ENCODE measurements around the gene ATP4B.
"Not testable (repeated sequence)": the region's sequence is repeated elsewhere in the genome, so short reads cannot be mapped to it uniquely, and the experiment has no call there.

The ATP4B gene

GRCh38 chr13:113639616-113640262 lies 18.3 kb downstream of the ATP4B start:
- no peak for DNase-seq

- DNase-seq: no peak
Observed at GRCh38 chr13:113638806-113639205, 19.2 kb downstream of the ATP4B start.

- DNase-seq: no peak
Observed at GRCh38 chr13:113638173-113638746, 19.7 kb downstream of the ATP4B start.

- DNase-seq: no peak
Observed at GRCh38 chr13:113637262-113638160, 20.5 kb downstream of the ATP4B start.

- DNase-seq: no peak
Observed at GRCh38 chr13:113636266-113636963, 21.6 kb downstream of the ATP4B start.

- no peak for DNase-seq
Observed at GRCh38 chr13:113635709-113636108, 22.3 kb downstream of the ATP4B start.

- no peak for DNase-seq
Observed at GRCh38 chr13:113635048-113635420, 23.0 kb downstream of the ATP4B start.

GRCh38 chr13:113634279-113635047 lies 23.5 kb downstream of the ATP4B start:
- no peak for DNase-seq

GRCh38 chr13:113633485-113633873 lies 24.5 kb downstream of the ATP4B start:
- DNase-seq: no peak

GRCh38 chr13:113632706-113633484 lies 25.1 kb downstream of the ATP4B start:
- no peak for DNase-seq

GRCh38 chr13:113631341-113632095 lies 26.5 kb downstream of the ATP4B start:
- DNase-seq: no peak

- DNase-seq: no peak
Observed at GRCh38 chr13:113630804-113631203, 27.2 kb downstream of the ATP4B start.

- DNase-seq: no peak
Observed at GRCh38 chr13:113630296-113630695, 27.7 kb downstream of the ATP4B start.

GRCh38 chr13:113629866-113630265 lies 28.1 kb downstream of the ATP4B start:
- no peak for DNase-seq

- no peak for DNase-seq
Observed at GRCh38 chr13:113628291-113629270, 29.4 kb downstream of the ATP4B start.

- no peak for DNase-seq
Observed at GRCh38 chr13:113627136-113627535, 30.9 kb downstream of the ATP4B start.

- DNase-seq: no peak
Observed at GRCh38 chr13:113625965-113626721, 31.9 kb downstream of the ATP4B start.

- DNase-seq: not testable (repeated sequence)
Observed at GRCh38 chr13:113624640-113625304, 33.2 kb downstream of the ATP4B start.

Data from cortex of kidney (tissue), 1 donor.